Heart right ventricle (tissue), 16 donors: ENCODE results near the gene NOL6. TPM values are rescaled to one million over a fixed set of nuclear protein-coding genes. Genes with fewer than 3 reads are reported as not detected.

Source experiments
- ATAC-seq, 8 donors: fragments of 200-7000 bp; cut with Tn5 transposase; one replicate each; pipeline ENCODE4 v1.9.1; 2020; ENCODE audit warnings: mild to moderate bottlenecking in 8 of 8, moderate library complexity in 8 of 8, moderate number of reproducible peaks in 1 of 8
- DNase-seq, 2 donors: peaks; one replicate each; pipeline ENCODE4 v3.0.0-alpha.2; 2020
- H3K27ac ChIP-seq, 10 donors: fragments of 200-600 bp; sonication (generic) in 2 of 10; one replicate each; pipeline versions ENCODE4 v1.5.0 to v1.8.0; 2020 to 2022; ENCODE audit warnings: mild to moderate bottlenecking in 3 of 10
- H3K27me3 ChIP-seq, 7 donors: fragments of 200-600 bp; one replicate each; pipeline ENCODE4 v1.8.0; 2021 to 2022; ENCODE audit warnings: mild to moderate bottlenecking in 2 of 7
- H3K36me3 ChIP-seq, 9 donors: fragments of 200-600 bp; sonication (generic) in 1 of 9; one replicate each; pipeline versions ENCODE4 v1.5.0 to v1.8.0; 2020 to 2022; ENCODE audit warnings: mild to moderate bottlenecking in 2 of 9
- H3K4me1 ChIP-seq, 9 donors: fragments of 200-600 bp; sonication (generic) in 1 of 9; one replicate each; pipeline versions ENCODE4 v1.5.0 to v1.8.0; 2020 to 2022; ENCODE audit warnings: mild to moderate bottlenecking in 4 of 9
- H3K4me3 ChIP-seq, 10 donors: fragments of 200-600 bp; sonication (generic) in 2 of 10; one replicate each; pipeline versions ENCODE4 v1.5.0 to v1.8.0; 2020 to 2022; ENCODE audit warnings: mild to moderate bottlenecking in 7 of 10, moderate library complexity in 2 of 10
- H3K9me3 ChIP-seq, 11 donors: fragments of 200-600 bp in 10 of 11; sonication (generic) in 2 of 11; one replicate each; pipeline versions ENCODE4 v1.5.0 to v1.8.0; 2013 to 2022; ENCODE audit warnings: mild to moderate bottlenecking in 2 of 11, control low read depth in 1 of 11, moderate library complexity in 1 of 11
- CTCF ChIP-seq, 9 donors: fragments of 200-600 bp; sonication (generic) in 2 of 9; IDR thresholded peaks; one replicate each; pipeline versions ENCODE4 v1.5.0 to v1.8.0; 2021 to 2022; ENCODE audit warnings: antibody characterized with exemption in 9 of 9, mild to moderate bottlenecking in 5 of 9, moderate library complexity in 1 of 9
- WGBS, 2 donors: extraction: QIAGEN DNeasy Blood & Tissue Kit; methylation state at CpG; one replicate each; pipeline ENCODE4 v1.1.7; 2013; ENCODE audit warnings: inconsistent platforms in 1 of 2; 5-methylcytosine and 5-hydroxymethylcytosine counted together
- intact Hi-C, 10 donors: fragments of 100-400 bp; cut with DNase I; formaldehyde crosslinking; loops; one replicate each; pipeline versions ENCODE4 v1.11.1 to v1.14.2; 2022
- polyA plus RNA-seq, 2 donors: library from polyadenylated mRNA; stranded (reverse); fragments of 200-250 nt; gene quantifications; one replicate each; pipeline ENCODE4 v1.2.3, GENCODE V29; 2013
- total RNA-seq, 10 donors: library from RNA; stranded (reverse); fragmentation: NEBNext Ultra II Directional in 3 of 10; extraction: Animal tissue kit (Norgen Biotek cat#: 25700) in 3 of 10; gene quantifications; one replicate each; pipeline versions ENCODE4 v1.2.1 to v1.2.4, GENCODE V29; 2021 to 2023
- donor health status: Arrhythmogenic right ventricular cardiomyopathy.
- donor health status: ischemic (EF 13 %, LVEDD 7.1; RV severe dilation, severe dysfunction).
- donor health status: healthy with polysubstance abuse.
- donor health status: DM: no; HTN: yes; CAD: no.
- donor health status: DM: no; HTN: no; CAD: no.
- donor health status: ischemic (EF 25% LVEDD 6.9; RV normal size, moderate dysfunction).
- donor health status: ischemic (EF 25% LVEDD 5.7; RV mildly dilated, moderate dysfunction).
- donor health status: healthy.
- donor health status: DM: yes; HTN: yes; CAD: no.
- donor health status: Ischemic cardiomyopathy.
- donor health status: ischemic (EF 35%, LVEDD 5.7; RV mildly dilated, moderate dysfunction).
- donor health status: nonischemic (EF 11% LVEDD 7.7; RV severe dilation, severe dysfunction).
- donor health status: DM: yes; HTN: yes; CAD: no.
- donor health status: PGD.
- donor health status: ischemic (EF 29% LVEDD 5.4; RV normal size, mild dysfunction).
- donor health status: nonischemic (EF 23%, LVEDD 6.1; RV moderate dilation, normal function).

The NOL6 gene
- total and polyA plus RNA-seq, 12 donors: 13.0 to 23.2 (median 15.1) TPM

GRCh38 chr9:33431420-33431819, 42.3 kb downstream of the NOL6 start:
- H3K4me1 ChIP-seq: peaks cover 0 to 19% (median 7%) of the 10 kb centered on the region in 9 donors
- DNase-seq: no peak
- intact Hi-C loops: no loop called here

GRCh38 chr9:33430942-33431341, 42.8 kb downstream of the NOL6 start:
- no peak overlapping the region for H3K27ac ChIP-seq
- peak in 1 of 8 donors; percentile 34 for ATAC-seq
- TF ChIP-seq CTCF (IDR thresholded peaks at IDR 0.05): no peak
- H3K4me3 ChIP-seq: no peak overlapping the region
- H3K27me3 ChIP-seq: no peaks in the 10 kb centered on the region
- intact Hi-C loops: no loop called here
- WGBS, 2 donors: 23 to 24% methylated on average over 1 of the region's 1 CpG
- no peak for DNase-seq
- H3K4me1 ChIP-seq: peaks cover 0 to 14% (median 3%) of the 10 kb centered on the region in 9 donors
- H3K9me3 ChIP-seq: no peaks in the 10 kb centered on the region
- no peaks in the 10 kb centered on the region for H3K36me3 ChIP-seq

More at GRCh38 chr9:33431420-33431819, 42.3 kb downstream of the NOL6 start:
- Histone ChIP-seq H3K27ac (no peak overlapping the region), H3K27me3 (peaks cover 0 to 3% (median 0%) of the 10 kb centered on the region in 7 donors), H3K9me3 (no peaks in the 10 kb centered on the region), H3K36me3 (no peaks in the 10 kb centered on the region), H3K4me3 (no peak overlapping the region)
- 86% methylated on average over 2 of the region's 2 CpGs for WGBS, 2 donors
- no peak for ATAC-seq
- TF ChIP-seq CTCF (IDR thresholded peaks at IDR 0.05): no peak

- Histone ChIP-seq H3K27me3 (no peaks in the 10 kb centered on the region), H3K4me3 (no peak overlapping the region), H3K27ac (no peak overlapping the region), H3K9me3 (no peaks in the 10 kb centered on the region), H3K36me3 (no peaks in the 10 kb centered on the region), H3K4me1 (peaks cover 0 to 9% (median 0%) of the 10 kb centered on the region in 9 donors)
- no peak for TF ChIP-seq CTCF (IDR thresholded peaks at IDR 0.05)
- 74 to 80% methylated on average over 3 of the region's 3 CpGs for WGBS, 2 donors
- DNase-seq (no peak), ATAC-seq (no peak)
- intact Hi-C loops: no loop called here
These were observed 44.3 kb downstream of the NOL6 start for GRCh38 chr9:33429256-33429985.

GRCh38 chr9:33426843-33427293, 46.9 kb downstream of the NOL6 start:
- Histone ChIP-seq H3K4me1 (peaks cover 0 to 9% (median 0%) of the 10 kb centered on the region in 9 donors), H3K4me3 (no peak overlapping the region), H3K27ac (no peak overlapping the region), H3K9me3 (no peaks in the 10 kb centered on the region), H3K36me3 (no peaks in the 10 kb centered on the region), H3K27me3 (no peaks in the 10 kb centered on the region)
- no peak for TF ChIP-seq CTCF (IDR thresholded peaks at IDR 0.05)
- no peak for DNase-seq
- WGBS, 2 donors: 83 to 90% methylated on average over 7 of the region's 7 CpGs
- peak in 1 of 8 donors; percentile 13 for ATAC-seq
- intact Hi-C loops: no loop called here
